SK-N-SH (cell line): ENCODE results near the gene CTSZ. TPM values are rescaled to one million over a fixed set of nuclear protein-coding genes. Genes with fewer than 3 reads are reported as not detected.

Experiments
- CTCF ChIA-PET: fragments of 300-600, 350-600 bp; formaldehyde crosslinking; extraction: SDS; loops from one replicate; lab custom pipeline; 2021; lab: Yijun Ruan, JAX
- POLR2A ChIA-PET: fragments of 350-600 bp; sonication (Branson Sonifier 250); formaldehyde crosslinking; extraction: SDS; loops from one replicate; lab custom pipeline; 2020; ENCODE audit warnings: antibody characterized with exemption, inconsistent platforms; lab: Yijun Ruan, JAX
- DNase-seq: peaks from one replicate; pipeline ENCODE4 v3.0.0; 2012
- H2AFZ ChIP-seq: fragments of 200-600 bp; sonication (generic); 2 replicates; pipeline ENCODE4 v1.8.1; 2016; ENCODE audit warnings: antibody characterized with exemption, mild to moderate bottlenecking, low read depth
- H3F3A ChIP-seq: fragments of 200-600 bp; sonication (generic); replicated peaks from 2 replicates; pipeline ENCODE3; 2016; ENCODE audit warnings: antibody characterized with exemption, mild to moderate bottlenecking; ENCODE audit not compliant: insufficient read depth
- H3K27ac ChIP-seq, 2 experiments: fragments of 200-500 bp in 1 of 2; fragments of 200-600 bp in 1 of 2; sonication (Bioruptor generic) in 1 of 2; sonication (generic), shearing (Covaris generic) in 1 of 2; 2 replicates each; pipeline versions ENCODE4 v1.5.1 to v1.6.1; 2014 to 2016; ENCODE audit warnings: low read depth in 2 of 2, inconsistent platforms in 1 of 2, low read length in 1 of 2, mild to moderate bottlenecking in 1 of 2, mixed read lengths in 1 of 2
- H3K27me3 ChIP-seq: fragments of 200-600 bp; sonication (generic), shearing (Covaris generic); 2 replicates; pipeline ENCODE4 v1.6.1; 2016; ENCODE audit warnings: mixed run types; ENCODE audit not compliant: insufficient read depth
- H3K36me3 ChIP-seq, 2 experiments: fragments of 200-500 bp in 1 of 2; fragments of 200-600 bp in 1 of 2; sonication (Bioruptor generic) in 1 of 2; sonication (generic) in 1 of 2; replicated peaks in 1 of 2; 2 replicates each; pipeline versions ENCODE3 to v1.5.1; 2014 to 2016; ENCODE audit warnings: low read length in 1 of 2, mild to moderate bottlenecking in 1 of 2; ENCODE audit not compliant: insufficient read depth in 2 of 2, control insufficient read depth in 1 of 2
- H3K4me1 ChIP-seq, 2 experiments: fragments of 200-500 bp in 1 of 2; fragments of 200-600 bp in 1 of 2; sonication (Bioruptor generic) in 1 of 2; sonication (generic), shearing (Covaris generic) in 1 of 2; 2 replicates each; pipeline versions ENCODE4 v1.5.1 to v1.6.1; 2014 to 2016; ENCODE audit warnings: low read depth in 1 of 2, low read length in 1 of 2, mixed run types in 1 of 2; ENCODE audit not compliant: insufficient read depth in 2 of 2, control insufficient read depth in 1 of 2
- H3K4me2 ChIP-seq: fragments of 200-600 bp; sonication (generic), shearing (Covaris generic); 2 replicates; pipeline ENCODE4 v1.6.1; 2017; ENCODE audit warnings: mixed run types
- H3K4me3 ChIP-seq, 2 experiments: fragments of 200-500 bp in 1 of 2; fragments of 200-600 bp in 1 of 2; sonication (Bioruptor generic) in 1 of 2; sonication (generic), shearing (Covaris generic) in 1 of 2; 2 replicates each; pipeline versions ENCODE4 v1.5.1 to v1.8.1; 2014 to 2016; ENCODE audit warnings: low read depth in 2 of 2, inconsistent platforms in 1 of 2, low read length in 1 of 2, mild to moderate bottlenecking in 1 of 2, mixed read lengths in 1 of 2, moderate library complexity in 1 of 2
- H3K79me2 ChIP-seq: fragments of 200-600 bp; sonication (generic); 2 replicates; pipeline ENCODE4 v1.8.1; 2017; ENCODE audit warnings: mild to moderate bottlenecking; ENCODE audit not compliant: insufficient read depth
- H3K9ac ChIP-seq: fragments of 200-600 bp; sonication (generic); 2 replicates; pipeline ENCODE4 v1.6.1; 2017; ENCODE audit warnings: mixed run types
- H3K9me2 ChIP-seq: fragments of 200-600 bp; sonication (generic); 2 replicates; pipeline ENCODE4 v1.6.1; 2017; ENCODE audit warnings: mixed run types
- H3K9me3 ChIP-seq: fragments of 200-600 bp; sonication (generic); 2 replicates; pipeline ENCODE4 v1.6.1; 2017; ENCODE audit warnings: mixed run types, mild to moderate bottlenecking, moderate library complexity
- H4K20me1 ChIP-seq: fragments of 200-600 bp; sonication (generic); 2 replicates; pipeline ENCODE4 v1.6.1; 2017; ENCODE audit warnings: mild to moderate bottlenecking, mixed run types; ENCODE audit not compliant: insufficient read depth
- CHD2 ChIP-seq: fragments of 150-350 bp; IDR thresholded peaks from 2 replicates; pipeline ENCODE4 v1.6.1; 2018; ENCODE audit warnings: low read length; ENCODE audit not compliant: partially characterized antibody
- ELF1 ChIP-seq: IDR thresholded peaks from 2 replicates; pipeline ENCODE4 v1.4.0; 2012
- EP300 ChIP-seq, 2 experiments: IDR thresholded peaks; 2 replicates each; pipeline versions ENCODE4 v1.4.0 to v1.6.1; 2012; ENCODE audit warnings: borderline replicate concordance in 1 of 2, low read depth in 1 of 2, low read length in 1 of 2
- EZH2phosphoT487 ChIP-seq: fragments of 200-600 bp; sonication (generic); IDR thresholded peaks from 2 replicates; pipeline ENCODE4 v1.6.1; 2017; ENCODE audit warnings: low read depth, mixed run types, mild to moderate bottlenecking, antibody characterized with exemption, moderate library complexity, borderline replicate concordance
- FOSL2 ChIP-seq: IDR thresholded peaks from 2 replicates; pipeline ENCODE4 v1.4.0; 2012; ENCODE audit warnings: low read depth, mild to moderate bottlenecking, moderate library complexity, borderline replicate concordance
- FOXJ3 ChIP-seq: sonication (generic); formaldehyde crosslinking; IDR thresholded peaks from 2 replicates; pipeline ENCODE4 v1.5.1; 2020; ENCODE audit warnings: mild to moderate bottlenecking, missing genetic modification reagents
- GABPA ChIP-seq: IDR thresholded peaks from 2 replicates; pipeline ENCODE4 v1.4.0; 2012; ENCODE audit warnings: low read depth, mild to moderate bottlenecking
- MEF2A ChIP-seq: IDR thresholded peaks from 2 replicates; pipeline ENCODE4 v1.4.0; 2012; ENCODE audit warnings: low read depth, borderline replicate concordance
- MXI1 ChIP-seq: IDR thresholded peaks from 2 replicates; pipeline ENCODE4 v1.6.1; 2012; ENCODE audit warnings: mild to moderate bottlenecking, low read depth, low read length, improper control_type of control experiment
- NRF1 ChIP-seq: IDR thresholded peaks from 2 replicates; pipeline ENCODE4 v1.6.1; 2012; ENCODE audit warnings: low read depth, mild to moderate bottlenecking, low read length
- POLR2AphosphoS5 ChIP-seq: IDR thresholded peaks from 2 replicates; pipeline ENCODE4 v1.6.1; 2012; ENCODE audit warnings: low read depth, low read length
- RCOR1 ChIP-seq: fragments of 150-350 bp; IDR thresholded peaks from 2 replicates; pipeline ENCODE4 v1.6.1; 2017; ENCODE audit warnings: antibody characterized with exemption, low read length
- RFX5 ChIP-seq: IDR thresholded peaks from 2 replicates; pipeline ENCODE4 v1.6.1; 2012; ENCODE audit warnings: mild to moderate bottlenecking, improper control_type of control experiment, low read length
- SMC3 ChIP-seq: IDR thresholded peaks from 2 replicates; pipeline ENCODE4 v1.6.1; 2012; ENCODE audit warnings: low read depth, low read length, improper control_type of control experiment
- TAF1 ChIP-seq: IDR thresholded peaks from 2 replicates; pipeline ENCODE4 v1.6.1; 2012; ENCODE audit warnings: low read depth, mild to moderate bottlenecking, low read length, moderate library complexity, borderline replicate concordance
- ZBTB33 ChIP-seq: IDR thresholded peaks from 2 replicates; pipeline ENCODE4 v1.4.0; 2012; ENCODE audit warnings: low read depth, borderline replicate concordance
- WGBS: methylation state at CpG from one replicate; pipeline ENCODE4 v1.1.6; 2017; ENCODE audit warnings: low lambda C conversion rate; 5-methylcytosine and 5-hydroxymethylcytosine counted together
- polyA plus RNA-seq, 3 experiments: library from polyadenylated mRNA; depleted of rRNA; stranded (reverse); fragments of >200 nt; gene quantifications; 2 replicates each; pipeline ENCODE4 v1.2.3, GENCODE V29; 2012
- TF ChIP-seq, protein P1 (sequence below): IDR thresholded peaks from 2 replicates; pipeline ENCODE4 v1.4.0; 2012; ENCODE audit warnings: low read depth, borderline replicate concordance

The CTSZ gene
- polyA plus RNA-seq, 1 of the 3 experiments (the other 2 are of a cell fraction), result 0.03 TPM

DNA sequence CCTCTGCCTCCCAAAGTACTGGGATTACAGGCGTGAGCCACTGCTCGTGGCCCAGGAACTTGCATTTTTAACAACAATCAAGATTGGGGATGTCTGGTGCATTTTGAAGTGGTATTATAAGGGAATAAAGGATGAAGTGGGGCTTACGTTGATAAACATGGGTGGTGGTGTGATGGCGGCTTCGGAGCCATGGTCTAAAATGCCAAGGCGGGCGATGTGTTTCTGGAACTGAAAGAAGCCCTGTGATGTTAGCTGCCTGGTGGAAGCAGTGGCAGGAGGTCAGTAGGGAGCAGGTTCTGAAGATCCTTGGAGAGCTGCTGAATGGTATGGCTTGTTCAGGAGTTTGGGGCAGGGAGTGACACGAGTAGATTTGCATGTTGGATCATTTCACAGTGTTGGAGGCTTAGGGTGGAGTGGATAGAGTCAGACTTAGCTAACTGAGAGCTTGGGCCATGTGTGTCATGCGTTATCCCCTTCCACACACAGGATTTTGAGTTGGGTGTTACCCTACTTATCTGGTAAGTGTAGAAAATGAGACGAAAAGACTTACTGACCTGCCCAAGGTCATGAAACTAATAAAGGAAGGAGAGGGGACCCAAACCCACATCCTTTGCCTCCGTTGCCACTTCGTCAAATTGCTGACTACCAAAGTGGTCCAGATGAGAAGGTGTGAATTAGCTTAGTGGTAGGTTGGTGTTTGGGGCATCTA is 24.5 kb downstream of the CTSZ start:
- no peak for DNase-seq
- CTCF ChIA-PET, result interaction anchor here (0.6 to 1.6 kb wide), 3 partner anchors 12 to 513 kb away, joined by 3 to 4 read pairs (median 3); no protein-coding TSS in a partner anchor
- TF ChIP-seq ZBTB33 (no peak), NRF1 (no peak), EP300 (IDR thresholded peaks at IDR 0.05; ENCODE audit: borderline replicate concordance in 1 of 2, low read depth in 1 of 2, low read length in 1 of 2) (no peak), POLR2AphosphoS5 (no peak), FOXJ3 (CRISPR knock-in tag) (no peak), ELF1 (no peak), MEF2A (no peak), FOSL2 (no peak), TAF1 (no peak), CHD2 (no peak), RFX5 (no peak), RCOR1 (no peak), SMC3 (no peak), GABPA (no peak), EZH2phosphoT487 (no peak), MXI1 (no peak)
- TF ChIP-seq, protein P1, sequence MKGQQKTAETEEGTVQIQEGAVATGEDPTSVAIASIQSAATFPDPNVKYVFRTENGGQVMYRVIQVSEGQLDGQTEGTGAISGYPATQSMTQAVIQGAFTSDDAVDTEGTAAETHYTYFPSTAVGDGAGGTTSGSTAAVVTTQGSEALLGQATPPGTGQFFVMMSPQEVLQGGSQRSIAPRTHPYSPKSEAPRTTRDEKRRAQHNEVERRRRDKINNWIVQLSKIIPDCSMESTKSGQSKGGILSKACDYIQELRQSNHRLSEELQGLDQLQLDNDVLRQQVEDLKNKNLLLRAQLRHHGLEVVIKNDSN, result no peak
- TF ChIP-seq, all 33 proteins: peak for 0
- H3K9ac ChIP-seq, result peak overlapping the region; percentile 76; the same call in 1 of the 2 replicates
- H3K36me3 ChIP-seq, result peaks cover 10 to 14% of the 10 kb centered on the region in 2 experiments
- peak overlapping the region; percentile 78 for H3K4me2 ChIP-seq
- no peak overlapping the region for H3K27ac ChIP-seq
- no peaks in the 10 kb centered on the region for H3K9me2 ChIP-seq
- WGBS, result 98% methylated on average over 12 of the region's 12 CpGs
- H3K27me3 ChIP-seq, result no peaks in the 10 kb centered on the region
- POLR2A ChIA-PET, result interaction anchor here (1.2 kb wide), 1 partner anchor 91 kb away, joined by 3 read pairs; no protein-coding TSS in a partner anchor
- H3K9me3 ChIP-seq, result no peaks in the 10 kb centered on the region
- peaks cover 52% of the 10 kb centered on the region for H3K79me2 ChIP-seq
- H3F3A ChIP-seq, result no peaks in the 10 kb centered on the region
- peaks cover 24% of the 10 kb centered on the region for H4K20me1 ChIP-seq
- no peak overlapping the region for H2AFZ ChIP-seq
- H3K4me1 ChIP-seq, result peaks cover 9 to 36% of the 10 kb centered on the region in 2 experiments; a peak in 3 of 4 replicates
- peak overlapping the region; percentile 68 to 87 for H3K4me3 ChIP-seq
